H1 (cell line): ENCODE measurements around the gene ZNG1B. TPM values are rescaled to one million over a fixed set of nuclear protein-coding genes. Genes with fewer than 3 reads are reported as not detected.
"Not testable (repeated sequence)": the region's sequence is repeated elsewhere in the genome, so short reads cannot be mapped to it uniquely, and the experiment has no call there.

Experiments used
- CTCF ChIA-PET: fragments of 300-600 bp; sonication (Branson Sonifier 250); formaldehyde crosslinking; loops from one replicate; lab custom pipeline; 2021; ENCODE audit not compliant: partially characterized antibody; lab: Charles Lee
- POLR2A ChIA-PET: fragments of 300-600 bp; sonication (Branson Sonifier 250); formaldehyde crosslinking; loops from one replicate; lab custom pipeline; 2021; ENCODE audit warnings: inconsistent platforms; ENCODE audit not compliant: partially characterized antibody; lab: Charles Lee
- DNase-seq, 2 experiments: peaks; one replicate each; pipeline versions ENCODE4 v3.0.0 to v3.0.0-alpha.2; 2010 to 2022; ENCODE audit warnings: low spot score in 2 of 2, low read depth in 1 of 2, mixed read lengths in 1 of 2
- FAIRE-seq: peaks from 2 replicates; lab custom pipeline; 2011; peaks lifted over from hg19 to GRCh38; lab: Jason Lieb, UNC
- H2AFZ ChIP-seq: 2 replicates; pipeline ENCODE4 v1.8.1; 2012; ENCODE audit warnings: low read length, inconsistent platforms
- H2AK5ac ChIP-seq: 2 replicates; pipeline ENCODE4 v1.6.1; 2013; ENCODE audit warnings: low read depth, low read length
- H2BK120ac ChIP-seq: replicated peaks from 2 replicates; pipeline ENCODE3; 2013; ENCODE audit warnings: low read depth, low read length, inconsistent platforms
- H2BK12ac ChIP-seq: 2 replicates; pipeline ENCODE4 v1.6.1; 2013; ENCODE audit warnings: low read depth, low read length
- H2BK15ac ChIP-seq: 2 replicates; pipeline ENCODE4 v1.6.1; 2013; ENCODE audit warnings: low read length
- H2BK20ac ChIP-seq: 2 replicates; pipeline ENCODE4 v1.6.1; 2013; ENCODE audit warnings: low read length
- H2BK5ac ChIP-seq: 2 replicates; pipeline ENCODE4 v1.6.1; 2013; ENCODE audit warnings: low read depth, low read length
- H3K14ac ChIP-seq: 2 replicates; pipeline ENCODE4 v1.6.1; 2013; ENCODE audit warnings: inconsistent platforms; ENCODE audit not compliant: insufficient read length
- H3K18ac ChIP-seq: 2 replicates; pipeline ENCODE4 v1.6.1; 2013; ENCODE audit warnings: low read length; ENCODE audit errors: extremely low read depth
- H3K23ac ChIP-seq: 2 replicates; pipeline ENCODE4 v1.6.1; 2013; ENCODE audit warnings: inconsistent platforms; ENCODE audit not compliant: insufficient read length
- H3K23me2 ChIP-seq: 2 replicates; pipeline ENCODE4 v1.6.1; 2013; ENCODE audit warnings: low read depth, low read length
- H3K27ac ChIP-seq: 2 replicates; pipeline ENCODE4 v1.6.1; 2011; ENCODE audit warnings: low read depth, low read length, inconsistent platforms
- H3K27me3 ChIP-seq, 4 experiments: replicated peaks in 1 of 4; 1 replicate in 1 of 4; 2 replicates in 3 of 4; pipeline versions ENCODE4 v1.6.1 to v1.8.1; 2011 to 2013; ENCODE audit warnings: low read length in 3 of 4, mild to moderate bottlenecking in 3 of 4, inconsistent platforms in 2 of 4, mixed read lengths in 2 of 4, moderate library complexity in 1 of 4; ENCODE audit not compliant: control insufficient read depth in 3 of 4, insufficient read depth in 3 of 4; ENCODE audit errors: extremely low read depth in 1 of 4
- H3K36me3 ChIP-seq, 4 experiments: 2 replicates each; pipeline versions ENCODE4 v1.6.1 to v1.8.1; 2011 to 2013; ENCODE audit warnings: mild to moderate bottlenecking in 4 of 4, low read length in 3 of 4, moderate library complexity in 2 of 4, control low read depth in 1 of 4, inconsistent platforms in 1 of 4; ENCODE audit not compliant: insufficient read depth in 4 of 4, control insufficient read depth in 2 of 4
- H3K4ac ChIP-seq: replicated peaks from 2 replicates; pipeline ENCODE3; 2013; ENCODE audit warnings: low read length, low read depth, mixed read lengths, inconsistent platforms; ENCODE audit not compliant: insufficient read length
- H3K4me1 ChIP-seq, 4 experiments: replicated peaks in 1 of 4; 1 replicate in 1 of 4; 2 replicates in 3 of 4; pipeline versions ENCODE4 v1.6.1 to v1.8.1; 2011 to 2013; ENCODE audit warnings: low read length in 3 of 4, inconsistent platforms in 2 of 4, mixed read lengths in 1 of 4; ENCODE audit not compliant: insufficient read depth in 4 of 4, control insufficient read depth in 3 of 4
- H3K4me2 ChIP-seq, 2 experiments: 2 replicates each; pipeline versions ENCODE4 v1.6.1 to v1.8.1; 2011 to 2013; ENCODE audit warnings: low read depth in 2 of 2, low read length in 2 of 2, control low read depth in 1 of 2, inconsistent platforms in 1 of 2, mild to moderate bottlenecking in 1 of 2; ENCODE audit not compliant: insufficient read depth in 1 of 2
- H3K4me3 ChIP-seq, 4 experiments: fragments of 200-600, 300-600 bp in 1 of 4; sonication (generic), shearing (Covaris generic), sonication (Bioruptor Twin) in 1 of 4; 2 replicates each; pipeline versions ENCODE4 v1.5.1 to v1.8.1; 2011 to 2016; ENCODE audit warnings: low read length in 4 of 4, low read depth in 3 of 4, control low read depth in 2 of 4, inconsistent platforms in 2 of 4, mild to moderate bottlenecking in 2 of 4, mixed read lengths in 1 of 4, moderate library complexity in 1 of 4; ENCODE audit not compliant: insufficient read depth in 2 of 4; ENCODE audit errors: extremely low read depth in 1 of 4
- H3K56ac ChIP-seq: replicated peaks from 2 replicates; pipeline ENCODE3; 2013; ENCODE audit warnings: low read depth, mild to moderate bottlenecking, mixed read lengths, low read length, inconsistent platforms; ENCODE audit not compliant: insufficient read length
- H3K79me1 ChIP-seq: 2 replicates; pipeline ENCODE4 v1.6.1; 2013; ENCODE audit warnings: low read depth, low read length, control low read depth
- H3K79me2 ChIP-seq, 2 experiments: 2 replicates each; pipeline versions ENCODE4 v1.6.1 to v1.8.1; 2012 to 2013; ENCODE audit warnings: low read length in 2 of 2, mild to moderate bottlenecking in 2 of 2, inconsistent platforms in 1 of 2; ENCODE audit not compliant: insufficient read depth in 2 of 2, control insufficient read depth in 1 of 2
- H3K9ac ChIP-seq, 4 experiments: replicated peaks in 1 of 4; 1 replicate in 1 of 4; 2 replicates in 3 of 4; pipeline versions ENCODE4 v1.6.1 to v1.8.1; 2011 to 2013; ENCODE audit warnings: low read depth in 3 of 4, low read length in 3 of 4, control low read depth in 2 of 4, mild to moderate bottlenecking in 2 of 4, moderate library complexity in 2 of 4, inconsistent platforms in 1 of 4; ENCODE audit errors: extremely low read depth in 1 of 4
- H3K9me3 ChIP-seq, 2 experiments: 2 replicates each; pipeline versions ENCODE4 v1.6.1 to v1.8.1; 2012 to 2013; ENCODE audit warnings: mild to moderate bottlenecking in 2 of 2, moderate library complexity in 2 of 2, control low read depth in 1 of 2, inconsistent platforms in 1 of 2, low read depth in 1 of 2, low read length in 1 of 2, mixed read lengths in 1 of 2; ENCODE audit not compliant: insufficient read depth in 2 of 2
- H4K20me1 ChIP-seq, 2 experiments: replicated peaks in 1 of 2; 2 replicates each; pipeline versions ENCODE3 to v1.8.1; 2011 to 2013; ENCODE audit warnings: inconsistent platforms in 2 of 2, low read length in 2 of 2, mild to moderate bottlenecking in 1 of 2; ENCODE audit not compliant: insufficient read depth in 2 of 2, control insufficient read depth in 1 of 2
- H4K5ac ChIP-seq: 2 replicates; pipeline ENCODE4 v1.6.1; 2013; ENCODE audit warnings: low read length, low read depth, mixed read lengths, inconsistent platforms; ENCODE audit not compliant: insufficient read length
- H4K8ac ChIP-seq: 2 replicates; pipeline ENCODE4 v1.8.0; 2013; ENCODE audit warnings: mild to moderate bottlenecking, moderate library complexity, low read length, inconsistent platforms; ENCODE audit not compliant: insufficient read depth; ENCODE audit errors: extremely low read depth
- H4K91ac ChIP-seq: replicated peaks from 2 replicates; pipeline ENCODE3; 2013; ENCODE audit warnings: low read length, mixed read lengths, inconsistent platforms; ENCODE audit not compliant: insufficient read length
- EZH2 ChIP-seq: fragments of 200-600 bp; sonication (generic); IDR thresholded peaks from 2 replicates; pipeline ENCODE4 v1.7.1; 2012; ENCODE audit warnings: low read depth, mild to moderate bottlenecking, moderate library complexity, low read length, inconsistent platforms; ENCODE audit not compliant: severe bottlenecking
- SUZ12 ChIP-seq: fragments of 200-600 bp; sonication (generic); IDR thresholded peaks from 2 replicates; pipeline ENCODE4 v1.6.1; 2012; ENCODE audit warnings: mild to moderate bottlenecking, inconsistent platforms, low read length, moderate library complexity, mixed read lengths
- WGBS, 2 experiments: shearing (Covaris generic) in 1 of 2; methylation state at CpG; one replicate each; pipeline versions ENCODE4 v1.1.6 to v1.1.7; 2013 to 2015; ENCODE audit warnings: low lambda C conversion rate in 2 of 2, mixed read lengths in 2 of 2, inconsistent platforms in 1 of 2, low coverage in 1 of 2, missing lambda C conversion rate in 1 of 2; ENCODE audit not compliant: insufficient replicate concordance in 2 of 2, insufficient coverage in 1 of 2, insufficient read length in 1 of 2; ENCODE audit errors: extremely low coverage in 1 of 2, missing lambda C conversion rate in 1 of 2; 5-methylcytosine and 5-hydroxymethylcytosine counted together
- polyA plus RNA-seq, 7 experiments: library from polyadenylated mRNA; depleted of rRNA in 3 of 7; stranded (reverse) in 5 of 7; unstranded in 2 of 7; fragments of >200 nt in 5 of 7; fragments of 200-250 nt in 2 of 7; gene quantifications; 1 replicate in 5 of 7; 2 replicates in 1 of 7; 4 replicates in 1 of 7; pipeline versions ENCODE4 v1.2.1 to v1.2.3, GENCODE V29; 2011 to 2013; ENCODE audit warnings: missing spikeins in 2 of 7, mixed read lengths in 2 of 7
- total RNA-seq: library from RNA; stranded (reverse); fragmentation: NEBNext Ultra II Directional; extraction: Animal tissue kit (Norgen Biotek cat#: 25700); gene quantifications from 2 replicates; pipeline ENCODE4 v1.2.1, GENCODE V29; 2021

ZNG1B gene
- total and polyA plus RNA-seq, 2 of the 8 experiments (the other 6 are each of a cell fraction or from before 2014, with no cell fraction given) = 12.8 to 32.7 TPM

- H2BK15ac ChIP-seq, FAIRE-seq, H3K56ac ChIP-seq, H3K4me3 ChIP-seq, H3K4ac ChIP-seq, H2BK120ac ChIP-seq, DNase-seq, H3K23me2 ChIP-seq, H2AFZ ChIP-seq, H3K18ac ChIP-seq, H4K91ac ChIP-seq, H3K79me2 ChIP-seq, H4K5ac ChIP-seq, H2BK12ac ChIP-seq, H3K79me1 ChIP-seq, H3K14ac ChIP-seq, H2AK5ac ChIP-seq, CTCF ChIA-PET, POLR2A ChIA-PET, H3K36me3 ChIP-seq, H3K9ac ChIP-seq, H3K27ac ChIP-seq, H4K20me1 ChIP-seq, H2BK5ac ChIP-seq, H3K23ac ChIP-seq, H4K8ac ChIP-seq, H3K9me3 ChIP-seq, H3K4me2 ChIP-seq, H2BK20ac ChIP-seq, H3K4me1 ChIP-seq: not testable (repeated sequence)
- peak; percentile 46; the same call in 1 of the 2 replicates for TF ChIP-seq SUZ12
- peak; percentile 18 for TF ChIP-seq EZH2
- peaks cover 20 to 47% (median 40%) of the 10 kb centered on the region in 4 experiments; a peak in 6 of 7 replicates for H3K27me3 ChIP-seq
- no CpG with 5 or more reads among the region's 8 CpGs for WGBS, 2 experiments
Observed at GRCh38 chr2:113500723-113501038, 63.2 kb downstream of the ZNG1B start.
